GM19099 (cell line): ENCODE results near the gene PTGR1.
A peak's percentile ranks its signal among the peaks of the same experiment; 100 is the strongest.

ENCODE experiments used
- POLR2A ChIP-seq: IDR thresholded peaks from 3 replicates; pipeline ENCODE4 v1.6.1; 2011; ENCODE audit warnings: low read depth; ENCODE audit not compliant: insufficient read length; ENCODE audit errors: extremely low read depth

Gene PTGR1

DNA sequence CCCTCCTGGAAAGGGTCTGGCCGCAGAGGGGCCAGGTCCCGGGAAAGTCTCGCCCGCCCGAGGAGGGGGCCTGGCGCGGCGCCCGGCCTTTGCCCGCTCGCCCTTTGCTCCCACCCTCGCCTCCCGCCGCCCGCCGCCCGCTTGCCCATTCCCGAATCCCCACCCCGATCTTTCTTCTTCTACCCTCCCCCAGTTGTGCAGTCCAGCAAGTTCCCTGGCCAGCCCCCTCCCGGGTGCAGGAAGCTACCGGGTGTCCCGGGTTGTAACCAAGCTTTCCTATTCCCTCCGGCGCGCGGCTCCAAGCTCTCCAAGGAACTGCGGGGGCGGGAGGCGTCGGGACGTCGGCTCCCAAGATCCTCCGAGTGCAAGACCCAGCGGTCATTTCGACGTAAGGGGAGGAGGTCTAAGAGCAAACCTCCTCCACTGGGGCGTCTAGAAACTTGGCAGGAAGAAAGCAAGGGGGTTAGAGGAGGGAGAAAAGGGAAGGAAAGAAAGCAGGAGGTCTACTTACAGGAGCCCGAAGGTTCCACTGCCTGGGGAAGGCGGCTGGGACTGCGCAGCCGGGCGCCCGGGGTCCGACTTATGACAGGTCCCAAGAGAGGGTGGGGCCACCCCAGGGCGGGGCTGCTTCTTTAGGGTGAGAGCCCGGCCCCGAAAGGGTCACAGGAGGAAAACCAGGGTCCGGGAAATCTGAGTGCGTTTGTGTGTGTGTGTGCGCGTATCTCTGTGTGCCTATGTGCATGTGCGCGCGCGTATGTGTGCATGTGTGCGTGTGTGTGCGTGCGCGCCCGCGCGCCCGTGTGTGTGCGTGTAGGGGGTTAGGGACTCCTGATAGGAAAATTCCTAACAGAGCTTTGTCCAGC, at the start of gene PTGR1:
Gene PTGR1, minus strand, starts transcription at position 556 of the 863 bp plus-strand sequence. CDS start 2,225 bp downstream, outside the sequence.
- peak; percentile 30 for TF ChIP-seq POLR2A

DNA sequence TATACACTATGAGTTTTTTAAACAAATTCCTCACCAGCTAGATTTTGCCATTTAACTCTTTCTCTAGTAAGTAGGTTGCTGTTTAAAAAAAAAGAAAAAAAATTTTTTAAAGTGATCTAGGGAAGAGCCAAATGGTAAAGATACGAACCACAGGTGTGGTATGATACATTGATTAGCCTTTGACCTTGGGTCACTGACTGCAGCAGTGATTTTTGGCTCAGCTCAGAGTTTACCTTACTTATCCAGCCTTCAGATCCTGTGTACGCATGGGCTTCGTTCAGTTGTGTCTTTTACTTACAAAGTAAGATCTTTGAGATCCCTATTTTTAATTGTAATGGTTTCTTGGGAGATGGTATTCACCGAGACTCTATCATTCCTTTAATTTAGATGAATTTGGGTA, 49.6 kb upstream of the PTGR1 start:
- no peak for TF ChIP-seq POLR2A

DNA sequence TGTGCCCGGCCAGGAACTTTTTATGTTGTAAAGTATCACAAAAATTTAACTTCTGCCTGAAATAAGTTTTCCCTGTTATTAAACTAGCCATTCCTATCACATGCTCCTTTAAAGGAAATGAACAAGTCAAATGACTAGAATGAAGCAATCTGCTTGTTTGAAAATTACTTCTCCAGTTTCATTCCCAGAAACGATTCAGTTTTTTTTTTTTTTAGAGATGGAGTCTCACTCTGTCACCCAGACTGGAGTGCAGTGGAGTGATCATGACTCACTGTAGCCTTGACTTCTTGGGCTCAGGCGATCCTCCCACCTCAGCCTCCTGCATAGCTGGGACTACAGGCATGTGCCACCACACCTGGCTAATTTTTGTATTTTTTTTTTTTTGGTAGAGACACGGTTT, 48.6 kb upstream of the PTGR1 start:
- TF ChIP-seq POLR2A: no peak

DNA sequence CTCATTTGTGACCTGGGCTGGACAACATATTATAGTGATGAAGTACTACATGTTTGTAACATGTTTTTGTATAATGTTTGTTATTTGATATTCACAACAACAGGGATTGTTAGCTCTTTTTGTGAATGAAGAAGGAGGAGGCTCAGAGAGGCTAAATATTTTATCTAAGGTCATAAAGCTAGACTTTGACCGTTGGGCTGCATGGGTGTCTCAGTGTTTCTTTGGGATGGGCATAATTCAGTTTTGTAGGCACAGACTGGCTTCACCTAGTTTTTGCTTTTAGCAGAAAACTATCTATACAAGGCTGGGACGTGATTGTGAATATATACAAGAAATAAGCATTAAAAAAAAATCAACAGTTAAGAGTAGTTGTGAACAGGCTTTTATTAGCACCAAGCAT, 47.0 kb upstream of the PTGR1 start:
- no peak for TF ChIP-seq POLR2A

GRCh38 chr9:111645806-111646205, 46.4 kb upstream of the PTGR1 start:
- no peak for TF ChIP-seq POLR2A

DNA sequence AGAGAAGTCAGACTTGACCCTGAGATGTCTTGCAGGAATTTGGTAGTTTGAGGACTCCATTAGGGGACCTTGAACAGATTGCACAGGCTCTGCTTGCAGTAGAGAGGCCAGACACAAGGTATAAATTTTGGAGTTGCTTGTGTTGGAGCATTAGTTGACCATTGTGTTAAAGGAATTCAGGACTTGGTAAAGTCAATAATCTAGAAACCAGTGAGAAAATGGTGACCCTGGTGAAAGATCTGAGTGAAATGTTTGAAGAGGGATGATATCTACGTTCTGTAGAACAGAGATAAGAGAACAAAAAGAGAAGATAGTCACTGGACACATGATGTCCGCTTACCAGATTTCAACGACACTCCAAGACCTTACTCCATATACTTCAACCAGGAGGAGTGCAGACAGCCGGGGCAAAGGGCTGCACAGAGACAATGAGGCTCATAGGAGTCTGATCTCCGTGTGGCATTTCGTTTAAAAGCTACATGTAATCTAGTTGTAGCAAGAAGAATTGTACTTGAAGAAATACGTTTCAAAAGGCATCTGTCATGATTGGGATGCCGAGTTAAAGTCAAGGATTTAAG, 44.8 kb upstream of the PTGR1 start:
- no peak for TF ChIP-seq POLR2A

- no peak for TF ChIP-seq POLR2A
Observed at GRCh38 chr9:111637421-111637950, 38.0 kb upstream of the PTGR1 start.

DNA sequence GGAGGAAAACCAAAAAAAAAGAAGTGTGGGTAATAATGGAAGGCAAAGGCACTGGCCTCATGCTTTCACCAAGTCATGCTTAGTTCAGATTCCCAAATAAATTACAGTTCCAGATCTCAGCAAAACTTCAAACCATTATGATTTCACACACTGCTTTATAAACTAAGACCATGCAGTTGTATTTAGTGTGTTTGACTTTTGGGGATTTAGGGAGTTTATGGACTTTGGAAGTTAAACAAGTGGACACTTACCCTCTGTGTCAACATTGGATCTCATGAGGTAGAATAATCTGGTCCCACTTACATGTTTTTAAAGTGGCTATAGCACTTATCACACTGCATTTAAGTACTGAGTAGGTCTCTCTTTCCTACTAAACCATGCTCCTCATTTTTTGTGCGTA, 35.4 kb upstream of the PTGR1 start:
- no peak for TF ChIP-seq POLR2A

DNA sequence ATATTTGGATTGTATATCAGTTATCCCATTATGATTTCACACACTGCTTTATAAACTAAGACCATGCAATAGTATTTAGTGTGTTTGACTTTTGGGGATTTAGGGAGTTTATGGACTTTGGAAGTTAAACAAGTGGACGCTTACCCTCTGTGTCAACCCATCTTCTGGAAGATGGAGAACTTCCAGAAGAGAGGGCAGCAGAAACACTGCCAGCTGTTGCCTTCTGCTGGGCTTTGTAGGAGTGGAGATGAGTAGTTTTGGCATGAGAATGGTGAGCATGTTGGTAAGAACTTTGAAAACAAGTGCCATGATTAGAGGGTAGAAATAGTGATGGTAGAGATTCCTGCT, 33.9 kb upstream of the PTGR1 start:
- no peak for TF ChIP-seq POLR2A

DNA sequence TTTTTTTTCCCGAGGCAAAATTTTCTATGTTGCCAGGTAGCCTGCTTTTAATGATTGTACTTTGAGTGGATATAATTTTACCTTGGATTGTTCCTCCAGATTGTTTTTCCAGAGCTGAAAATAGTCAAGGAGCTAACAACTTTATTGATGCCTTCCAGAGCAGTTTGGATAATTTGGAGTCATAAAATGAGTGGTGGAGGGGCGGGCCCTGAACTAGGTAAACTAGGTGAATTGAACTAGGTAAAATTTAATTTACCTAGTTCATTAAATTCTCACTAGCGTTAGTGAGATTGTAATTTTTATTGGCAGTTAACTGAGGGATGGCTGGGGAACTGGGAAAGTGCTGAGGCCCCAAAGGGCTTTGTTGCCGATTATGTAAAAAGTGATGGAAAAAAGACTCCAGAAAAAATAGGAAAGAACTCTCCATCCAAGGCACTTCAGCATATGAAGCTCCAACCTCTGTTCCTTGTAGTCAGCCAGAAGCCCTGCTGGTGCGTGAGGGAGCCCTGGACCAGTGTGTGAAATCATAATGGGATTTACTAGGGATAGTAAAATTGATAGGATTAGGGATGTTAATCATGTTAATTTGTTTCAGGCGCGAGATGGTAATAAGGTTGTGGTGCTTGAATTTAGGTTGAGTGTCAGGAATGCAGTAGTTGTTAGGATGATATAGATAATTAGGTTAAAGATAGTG, 33.4 kb upstream of the PTGR1 start:
- no peak for TF ChIP-seq POLR2A

DNA sequence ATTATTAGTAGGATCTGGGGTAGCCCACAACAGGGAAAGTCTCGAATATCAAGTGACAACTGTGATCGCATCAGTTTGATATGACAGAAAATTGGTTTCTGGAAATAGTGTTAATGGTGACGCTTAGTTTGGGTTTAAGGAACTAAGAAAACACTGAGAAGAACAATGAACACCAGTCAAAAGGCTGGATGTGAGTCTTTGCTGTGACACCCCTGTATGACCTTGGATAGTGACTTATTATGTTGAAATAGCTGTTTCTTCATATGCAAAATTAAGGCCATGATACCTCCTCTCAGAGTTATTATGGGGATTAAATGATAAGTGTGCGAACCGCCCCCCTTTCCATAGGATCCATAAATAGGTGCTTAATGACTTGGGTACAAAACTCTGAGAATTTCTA, 32.6 kb upstream of the PTGR1 start:
- no peak for TF ChIP-seq POLR2A

DNA sequence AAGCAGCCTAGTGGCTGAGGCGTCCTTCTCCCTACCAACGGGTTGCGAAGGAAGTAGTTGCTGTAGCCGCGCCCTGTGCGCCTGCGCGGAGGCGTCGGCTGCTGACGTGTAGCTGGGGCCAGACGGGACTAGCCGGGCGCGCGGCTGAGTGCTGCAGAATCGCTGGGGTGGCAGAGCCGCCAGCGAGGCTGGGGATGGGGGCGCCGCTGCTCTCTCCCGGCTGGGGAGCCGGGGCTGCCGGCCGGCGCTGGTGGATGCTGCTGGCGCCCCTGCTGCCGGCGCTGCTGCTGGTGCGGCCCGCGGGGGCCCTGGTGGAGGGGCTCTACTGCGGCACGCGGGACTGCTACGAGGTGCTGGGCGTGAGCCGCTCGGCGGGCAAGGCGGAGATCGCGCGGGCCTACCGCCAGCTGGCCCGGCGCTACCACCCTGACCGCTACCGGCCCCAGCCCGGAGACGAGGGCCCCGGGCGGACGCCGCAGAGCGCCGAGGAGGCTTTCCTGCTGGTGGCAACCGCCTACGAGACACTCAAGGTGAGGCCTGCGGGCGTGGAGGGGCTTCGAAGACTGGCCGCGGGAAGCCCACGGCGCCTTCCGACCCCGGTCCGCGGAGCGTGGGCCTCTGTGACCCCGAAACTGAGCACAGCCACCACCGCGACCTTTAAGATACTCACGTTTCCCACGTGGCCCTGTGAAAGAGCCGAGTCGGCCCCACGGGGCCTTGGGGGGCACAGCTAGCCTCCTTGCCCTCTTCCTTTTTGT, 31.9 kb upstream of the PTGR1 start, which contains the start of gene DNAJC25:
Gene DNAJC25, plus strand, starts transcription at position 121 of the 758 bp plus-strand sequence. Its CDS starts 74 bp downstream, at position 195.
- peak; percentile 100 for TF ChIP-seq POLR2A

DNA sequence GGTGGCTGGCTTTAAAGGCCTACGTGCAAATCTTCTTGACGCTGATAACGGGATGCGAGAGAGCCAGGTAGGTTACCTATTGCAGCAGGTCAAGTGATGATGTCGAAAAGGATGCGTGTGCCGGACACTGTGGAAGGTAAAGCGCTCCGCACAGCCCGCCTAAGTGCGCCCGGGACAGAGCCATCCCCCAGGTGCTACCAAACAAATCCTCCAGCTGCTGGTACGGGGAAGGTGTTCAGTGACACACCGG, 31.4 kb upstream of the PTGR1 start:
- no peak for TF ChIP-seq POLR2A

DNA sequence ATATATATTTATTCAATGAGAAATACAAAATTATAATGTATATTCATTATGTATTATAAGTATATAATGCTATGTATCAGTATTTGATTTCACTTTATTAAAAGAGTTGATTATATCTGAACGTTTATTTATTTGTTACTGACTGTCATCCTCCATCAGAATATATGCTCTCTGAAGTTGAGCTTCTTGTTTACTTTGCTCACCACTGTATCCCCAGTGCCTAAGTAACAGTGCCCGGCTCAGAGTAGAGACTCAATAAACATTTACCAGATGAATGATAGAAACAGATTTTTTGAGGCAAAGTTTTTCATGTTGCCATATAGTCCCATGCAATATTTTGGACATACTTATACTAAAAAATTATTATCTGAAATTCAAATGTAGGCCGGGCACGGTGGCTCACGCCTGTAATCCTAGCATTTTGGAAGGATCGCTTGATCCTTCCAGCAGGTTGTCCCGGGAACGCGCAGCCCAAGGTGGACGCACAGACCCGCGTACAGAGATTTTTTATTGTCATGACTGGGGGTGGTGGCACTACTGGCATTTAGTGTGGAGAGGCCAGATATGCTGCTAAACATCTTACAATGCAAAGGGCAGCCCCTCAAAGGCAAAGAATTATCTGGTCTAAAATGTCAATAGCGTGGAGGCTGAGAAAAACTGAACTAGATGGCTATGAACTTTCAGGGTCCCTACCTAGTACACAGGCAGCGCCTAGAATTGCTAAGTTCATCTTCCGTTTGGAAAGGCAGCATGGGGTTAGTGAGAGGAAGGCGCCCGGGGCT, 30.9 kb upstream of the PTGR1 start:
- TF ChIP-seq POLR2A: no peak
